ENCODE data around the gene RABGAP1L.

The RABGAP1L gene

GRCh38 chr1:174786358-174786757, 627.0 kb downstream of the RABGAP1L start:
- H3K27me3 ChIP-seq (ENCODE audit: control insufficient read depth, insufficient read depth, low read length): no peaks in the 10 kb centered on the region
- no peak overlapping the region for H3K27ac ChIP-seq (ENCODE audit: low read depth, low read length)
- H3K4me3 ChIP-seq (ENCODE audit: low read depth, low read length): no peak overlapping the region
- H3K4me1 ChIP-seq (ENCODE audit: control insufficient read depth, insufficient read depth, low read length): peaks cover 3% of the 10 kb centered on the region; the same call in 1 of the 2 replicates
- H3K9ac ChIP-seq (ENCODE audit: low read length): no peak overlapping the region
- H3K36me3 ChIP-seq (ENCODE audit: control insufficient read depth, insufficient read depth, low read length): no peaks in the 10 kb centered on the region
- no peaks in the 10 kb centered on the region for H3K9me3 ChIP-seq (ENCODE audit: control insufficient read depth, insufficient read depth, low read depth, low read length)

DNA sequence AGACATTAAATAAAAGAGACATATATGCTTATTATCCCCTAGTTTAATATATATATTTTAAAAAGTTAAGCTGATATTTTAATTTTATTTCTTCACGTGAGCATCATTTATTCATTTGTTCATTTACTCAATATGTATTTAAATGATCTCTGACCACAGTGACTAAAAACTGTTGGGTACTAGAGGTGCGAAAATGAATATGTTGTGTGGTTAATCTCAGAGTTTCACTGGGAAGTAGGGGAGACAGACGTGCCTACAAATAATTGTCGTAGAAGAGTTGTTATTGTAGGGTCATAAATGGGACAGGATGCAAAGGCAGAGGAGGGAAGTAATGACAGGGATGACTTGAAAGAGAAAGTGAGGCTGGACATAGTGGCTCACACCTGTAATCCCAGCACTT, 627.4 kb downstream of the RABGAP1L start:
- H3K9ac ChIP-seq (ENCODE audit: low read length): no peak overlapping the region
- no peaks in the 10 kb centered on the region for H3K27me3 ChIP-seq (ENCODE audit: control insufficient read depth, insufficient read depth, low read length)
- H3K4me1 ChIP-seq (ENCODE audit: control insufficient read depth, insufficient read depth, low read length): peaks cover 3% of the 10 kb centered on the region; the same call in 1 of the 2 replicates
- no peaks in the 10 kb centered on the region for H3K36me3 ChIP-seq (ENCODE audit: control insufficient read depth, insufficient read depth, low read length)
- no peaks in the 10 kb centered on the region for H3K9me3 ChIP-seq (ENCODE audit: control insufficient read depth, insufficient read depth, low read depth, low read length)
- H3K4me3 ChIP-seq (ENCODE audit: low read depth, low read length): no peak overlapping the region
- no peak overlapping the region for H3K27ac ChIP-seq (ENCODE audit: low read depth, low read length)

DNA sequence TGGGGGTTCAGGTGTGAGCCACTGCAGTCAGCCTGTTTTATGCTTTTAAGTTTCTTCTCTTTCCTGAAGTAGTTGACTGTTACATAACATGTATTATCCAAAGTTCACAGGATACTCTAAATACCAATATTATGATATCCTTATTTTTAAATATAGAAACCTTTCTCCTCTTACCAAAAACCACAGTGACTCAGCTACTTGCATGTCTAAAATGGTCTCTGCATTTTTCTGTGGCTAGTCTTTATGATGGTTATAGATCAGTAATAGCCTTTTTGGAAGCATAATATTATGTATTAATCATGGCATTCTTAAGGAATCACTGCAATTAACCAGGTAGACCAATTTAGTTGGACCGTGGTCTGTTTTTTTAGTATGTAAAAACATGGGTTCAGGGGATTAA, 629.7 kb downstream of the RABGAP1L start:
- Histone ChIP-seq H3K36me3 (ENCODE audit: control insufficient read depth, insufficient read depth, low read length) (no peaks in the 10 kb centered on the region), H3K27ac (ENCODE audit: low read depth, low read length) (no peak overlapping the region), H3K27me3 (ENCODE audit: control insufficient read depth, insufficient read depth, low read length) (no peaks in the 10 kb centered on the region), H3K9me3 (ENCODE audit: control insufficient read depth, insufficient read depth, low read depth, low read length) (no peaks in the 10 kb centered on the region), H3K4me3 (ENCODE audit: low read depth, low read length) (no peak overlapping the region), H3K9ac (ENCODE audit: low read length) (no peak overlapping the region), H3K4me1 (ENCODE audit: control insufficient read depth, insufficient read depth, low read length) (0 out of 2 replicates have a peak, but pooled peaks cover 3% of the 10 kb centered on the region)

GRCh38 chr1:174789399-174789798, 630.1 kb downstream of the RABGAP1L start:
- no peak overlapping the region for H3K27ac ChIP-seq (ENCODE audit: low read depth, low read length)
- H3K4me3 ChIP-seq (ENCODE audit: low read depth, low read length): no peak overlapping the region
- H3K36me3 ChIP-seq (ENCODE audit: control insufficient read depth, insufficient read depth, low read length): no peaks in the 10 kb centered on the region
- H3K9ac ChIP-seq (ENCODE audit: low read length): no peak overlapping the region
- H3K27me3 ChIP-seq (ENCODE audit: control insufficient read depth, insufficient read depth, low read length): no peaks in the 10 kb centered on the region
- 0 out of 2 replicates have a peak, but pooled peaks cover 3% of the 10 kb centered on the region for H3K4me1 ChIP-seq (ENCODE audit: control insufficient read depth, insufficient read depth, low read length)
- no peaks in the 10 kb centered on the region for H3K9me3 ChIP-seq (ENCODE audit: control insufficient read depth, insufficient read depth, low read depth, low read length)

- H3K9ac ChIP-seq (ENCODE audit: low read length): no peak overlapping the region
- no peaks in the 10 kb centered on the region for H3K4me1 ChIP-seq (ENCODE audit: control insufficient read depth, insufficient read depth, low read length)
- no peak overlapping the region for H3K4me3 ChIP-seq (ENCODE audit: low read depth, low read length)
- H3K27ac ChIP-seq (ENCODE audit: low read depth, low read length): no peak overlapping the region
- no peaks in the 10 kb centered on the region for H3K9me3 ChIP-seq (ENCODE audit: control insufficient read depth, insufficient read depth, low read depth, low read length)
- H3K27me3 ChIP-seq (ENCODE audit: control insufficient read depth, insufficient read depth, low read length): no peaks in the 10 kb centered on the region
- no peaks in the 10 kb centered on the region for H3K36me3 ChIP-seq (ENCODE audit: control insufficient read depth, insufficient read depth, low read length)
These were observed 632.5 kb downstream of the RABGAP1L start for GRCh38 chr1:174791863-174792262.

DNA sequence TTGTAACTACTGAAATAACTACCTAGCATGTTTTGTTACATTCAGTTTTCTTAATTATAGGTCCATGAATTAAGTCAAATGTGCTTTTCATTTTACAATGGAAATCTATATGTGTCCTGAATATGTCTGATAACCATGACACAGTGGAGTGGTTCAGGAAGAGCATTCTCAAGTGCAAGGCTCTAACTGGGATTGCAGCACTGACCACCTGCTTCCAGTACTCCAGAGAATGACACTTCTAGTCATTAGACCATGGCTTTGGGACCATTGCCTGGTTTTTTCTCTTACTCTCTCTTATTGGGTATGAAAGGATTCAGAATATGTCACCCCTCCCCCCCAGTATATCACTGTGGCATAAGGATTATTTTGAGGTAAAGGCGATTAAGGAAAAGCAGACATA, 635.5 kb downstream of the RABGAP1L start:
- no peak overlapping the region for H3K27ac ChIP-seq (ENCODE audit: low read depth, low read length)
- no peak overlapping the region for H3K4me3 ChIP-seq (ENCODE audit: low read depth, low read length)
- no peak overlapping the region for H3K9ac ChIP-seq (ENCODE audit: low read length)
- H3K9me3 ChIP-seq (ENCODE audit: control insufficient read depth, insufficient read depth, low read depth, low read length): no peaks in the 10 kb centered on the region
- peaks cover 5% of the 10 kb centered on the region for H3K4me1 ChIP-seq (ENCODE audit: control insufficient read depth, insufficient read depth, low read length)
- no peaks in the 10 kb centered on the region for H3K36me3 ChIP-seq (ENCODE audit: control insufficient read depth, insufficient read depth, low read length)
- H3K27me3 ChIP-seq (ENCODE audit: control insufficient read depth, insufficient read depth, low read length): no peaks in the 10 kb centered on the region

DNA sequence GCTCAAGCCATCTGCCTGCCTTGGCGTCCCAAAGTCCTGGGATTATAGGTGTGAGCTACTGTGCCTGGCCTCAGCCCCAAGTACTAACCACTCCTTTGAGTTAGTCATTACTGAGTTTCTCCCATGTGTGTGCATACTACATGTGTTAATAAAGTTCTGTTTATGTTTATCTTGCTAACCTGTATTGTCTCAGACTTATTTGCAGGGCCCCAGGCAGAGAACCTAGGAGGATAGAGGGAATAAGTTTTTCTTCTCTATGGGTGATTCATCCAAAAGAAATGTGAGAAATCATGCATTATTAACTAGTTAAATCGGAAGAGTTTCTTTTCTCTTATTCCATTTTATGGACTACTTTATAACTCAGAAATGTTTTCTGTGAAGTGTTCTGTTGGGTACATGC, 636.5 kb downstream of the RABGAP1L start:
- no peaks in the 10 kb centered on the region for H3K36me3 ChIP-seq (ENCODE audit: control insufficient read depth, insufficient read depth, low read length)
- no peaks in the 10 kb centered on the region for H3K27me3 ChIP-seq (ENCODE audit: control insufficient read depth, insufficient read depth, low read length)
- H3K27ac ChIP-seq (ENCODE audit: low read depth, low read length): no peak overlapping the region
- no peak overlapping the region for H3K4me3 ChIP-seq (ENCODE audit: low read depth, low read length)
- H3K4me1 ChIP-seq (ENCODE audit: control insufficient read depth, insufficient read depth, low read length): peaks cover 14% of the 10 kb centered on the region
- H3K9ac ChIP-seq (ENCODE audit: low read length): no peak overlapping the region
- H3K9me3 ChIP-seq (ENCODE audit: control insufficient read depth, insufficient read depth, low read depth, low read length): no peaks in the 10 kb centered on the region

GRCh38 chr1:174797398-174797797, 638.1 kb downstream of the RABGAP1L start:
- no peaks in the 10 kb centered on the region for H3K9me3 ChIP-seq (ENCODE audit: control insufficient read depth, insufficient read depth, low read depth, low read length)
- H3K4me3 ChIP-seq (ENCODE audit: low read depth, low read length): no peak overlapping the region
- H3K36me3 ChIP-seq (ENCODE audit: control insufficient read depth, insufficient read depth, low read length): no peaks in the 10 kb centered on the region
- H3K4me1 ChIP-seq (ENCODE audit: control insufficient read depth, insufficient read depth, low read length): peaks cover 15% of the 10 kb centered on the region
- no peak overlapping the region for H3K27ac ChIP-seq (ENCODE audit: low read depth, low read length)
- H3K27me3 ChIP-seq (ENCODE audit: control insufficient read depth, insufficient read depth, low read length): no peaks in the 10 kb centered on the region
- H3K9ac ChIP-seq (ENCODE audit: low read length): no peak overlapping the region

DNA sequence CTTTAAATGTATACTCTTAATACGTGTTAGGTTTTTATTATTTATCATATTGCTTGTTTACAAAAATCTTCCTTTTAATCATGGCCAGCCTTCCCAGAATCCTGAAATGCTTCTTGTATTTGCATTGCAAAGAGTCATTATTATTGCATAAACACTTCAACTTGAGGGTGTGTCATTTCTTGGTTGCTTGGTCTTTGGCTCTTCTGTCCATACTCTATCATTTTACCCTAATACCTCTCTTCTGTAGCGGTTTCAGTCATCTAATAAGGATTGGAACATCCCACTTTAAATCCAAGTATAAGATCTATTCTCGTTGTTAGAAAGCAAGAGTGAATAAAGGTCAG, 639.8 kb downstream of the RABGAP1L start:
- Histone ChIP-seq H3K4me3 (ENCODE audit: low read depth, low read length) (peak overlapping the region; percentile 70), H3K9ac (ENCODE audit: low read length) (no peak overlapping the region), H3K9me3 (ENCODE audit: control insufficient read depth, insufficient read depth, low read depth, low read length) (no peaks in the 10 kb centered on the region), H3K27me3 (ENCODE audit: control insufficient read depth, insufficient read depth, low read length) (no peaks in the 10 kb centered on the region), H3K4me1 (ENCODE audit: control insufficient read depth, insufficient read depth, low read length) (peaks cover 15% of the 10 kb centered on the region), H3K36me3 (ENCODE audit: control insufficient read depth, insufficient read depth, low read length) (no peaks in the 10 kb centered on the region), H3K27ac (ENCODE audit: low read depth, low read length) (no peak overlapping the region)

GRCh38 chr1:174800216-174800851, 641.0 kb downstream of the RABGAP1L start:
- Histone ChIP-seq H3K4me1 (ENCODE audit: control insufficient read depth, insufficient read depth, low read length) (peaks cover 15% of the 10 kb centered on the region), H3K9ac (ENCODE audit: low read length) (peak overlapping the region; percentile 51), H3K9me3 (ENCODE audit: control insufficient read depth, insufficient read depth, low read depth, low read length) (no peaks in the 10 kb centered on the region), H3K36me3 (ENCODE audit: control insufficient read depth, insufficient read depth, low read length) (no peaks in the 10 kb centered on the region), H3K27ac (ENCODE audit: low read depth, low read length) (no peak overlapping the region), H3K4me3 (ENCODE audit: low read depth, low read length) (peak overlapping the region; percentile 70), H3K27me3 (ENCODE audit: control insufficient read depth, insufficient read depth, low read length) (no peaks in the 10 kb centered on the region)

- Histone ChIP-seq H3K9ac (ENCODE audit: low read length) (no peak overlapping the region), H3K9me3 (ENCODE audit: control insufficient read depth, insufficient read depth, low read depth, low read length) (no peaks in the 10 kb centered on the region), H3K4me3 (ENCODE audit: low read depth, low read length) (peak overlapping the region; percentile 70), H3K27ac (ENCODE audit: low read depth, low read length) (no peak overlapping the region), H3K27me3 (ENCODE audit: control insufficient read depth, insufficient read depth, low read length) (no peaks in the 10 kb centered on the region), H3K36me3 (ENCODE audit: control insufficient read depth, insufficient read depth, low read length) (no peaks in the 10 kb centered on the region), H3K4me1 (ENCODE audit: control insufficient read depth, insufficient read depth, low read length) (peaks cover 15% of the 10 kb centered on the region)
These were observed 641.6 kb downstream of the RABGAP1L start for GRCh38 chr1:174800876-174801275.
